ENCODE measurements around the gene ACP3. TPM values are rescaled to one million over a fixed set of nuclear protein-coding genes. Genes with fewer than 3 reads are reported as not detected.
"Not testable (repeated sequence)": the region's sequence is repeated elsewhere in the genome, so short reads cannot be mapped to it uniquely, and the experiment has no call there.

The ACP3 gene
- polyA plus RNA-seq, 5 donors, result 2.6 to 5.4 (median 3.6) TPM

DNA sequence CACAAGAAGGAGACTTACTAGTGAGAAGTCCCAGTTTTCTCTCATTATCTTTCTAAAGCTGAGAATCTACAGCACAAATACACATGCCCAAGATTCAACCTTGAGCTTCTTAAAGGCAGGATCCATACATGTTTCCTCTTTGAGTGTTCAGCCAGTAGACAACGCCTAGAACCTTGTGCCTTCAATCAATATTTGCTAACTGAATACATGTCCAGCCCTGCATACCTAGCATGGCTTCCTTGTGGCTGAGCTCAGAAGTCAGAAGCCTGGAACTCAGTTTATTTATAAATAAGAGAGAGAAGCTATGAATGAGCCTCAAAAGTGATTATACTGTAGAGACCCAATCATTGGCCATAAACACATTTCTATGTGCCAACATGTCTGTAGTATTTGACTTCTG lies 43.5 kb downstream of the ACP3 start:
- DNase-seq, result no peak

- no peak for DNase-seq
Measured at GRCh38 chr3:132362329-132362728, 45.1 kb downstream of the ACP3 start.

DNA sequence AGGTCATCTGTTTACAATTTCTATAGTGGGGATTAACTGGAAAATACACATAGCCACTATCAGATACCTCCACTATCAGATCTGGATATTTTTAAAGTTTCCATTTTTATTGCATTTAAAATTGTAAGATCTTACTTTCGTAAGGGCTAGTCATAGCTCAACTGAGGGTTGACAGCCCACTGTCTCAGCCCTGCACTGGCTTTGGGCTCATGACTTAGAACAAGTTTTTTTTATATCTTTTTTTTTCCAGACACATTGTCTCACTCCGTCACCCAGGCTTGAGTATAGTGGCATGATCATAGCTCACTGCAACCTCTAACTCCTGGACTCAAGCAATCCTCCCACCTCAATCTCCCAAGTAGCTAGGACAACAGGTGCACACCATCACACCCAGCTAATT lies 51.3 kb downstream of the ACP3 start:
- no peak for DNase-seq

GRCh38 chr3:132368962-132369361 lies 51.8 kb downstream of the ACP3 start:
- no peak for DNase-seq

GRCh38 chr3:132376945-132377354 lies 59.7 kb downstream of the ACP3 start:
- not testable (repeated sequence) for DNase-seq

GRCh38 chr3:132378048-132378762 lies 61.0 kb downstream of the ACP3 start:
- DNase-seq, result no peak

DNA sequence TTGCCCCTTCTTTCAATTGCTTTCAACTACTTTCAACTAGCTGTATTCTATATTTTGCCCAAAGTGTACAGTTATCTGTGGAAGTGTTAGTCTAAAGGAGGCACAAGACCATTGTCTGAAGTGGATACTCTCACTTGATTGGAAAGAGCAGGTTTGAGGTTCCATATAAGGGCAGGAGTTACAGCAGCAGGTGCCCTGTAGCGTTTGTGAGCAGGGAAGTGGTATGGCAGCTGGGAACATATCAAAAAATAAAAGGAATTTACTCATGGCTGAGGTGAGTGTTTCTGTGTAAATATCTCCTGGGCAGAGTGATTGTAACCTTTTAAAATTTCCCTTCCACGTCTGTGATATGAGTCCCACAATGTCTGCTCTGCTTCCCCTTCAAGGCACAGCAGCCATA lies 61.6 kb downstream of the ACP3 start:
- DNase-seq, result no peak

GRCh38 chr3:132380920-132381319 lies 63.7 kb downstream of the ACP3 start:
- DNase-seq, result no peak

DNA sequence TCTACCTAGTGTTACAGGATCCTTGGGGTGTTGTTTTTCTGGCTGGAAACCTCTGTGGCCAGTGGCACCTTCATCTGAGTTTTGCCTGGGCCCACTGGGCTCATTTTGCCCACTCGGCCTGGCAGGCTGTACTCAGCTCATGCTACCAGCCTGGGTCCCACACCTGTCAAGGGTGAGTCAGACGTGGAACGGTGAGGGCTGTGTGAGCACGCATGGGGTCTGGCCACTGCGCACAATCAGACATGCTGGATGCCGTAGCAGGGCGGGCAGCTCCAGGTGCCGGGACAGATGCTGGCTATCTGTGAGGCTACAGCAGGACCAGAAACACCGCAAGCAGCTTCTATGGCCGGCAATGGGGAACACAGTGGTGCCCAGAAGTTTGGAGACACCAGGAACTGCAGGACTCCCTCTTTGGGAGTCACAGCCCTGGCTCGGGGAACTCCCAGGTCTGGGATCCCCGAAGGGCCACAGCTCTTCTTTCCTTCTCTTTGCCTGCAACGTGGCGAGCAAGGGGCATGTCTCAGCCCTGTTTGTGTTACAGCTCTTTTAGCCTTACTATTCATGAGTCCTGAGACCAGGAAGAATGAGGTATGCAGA lies 64.2 kb downstream of the ACP3 start:
- no peak for DNase-seq

- no peak for DNase-seq
Measured at GRCh38 chr3:132382267-132382666, 65.1 kb downstream of the ACP3 start.

DNA sequence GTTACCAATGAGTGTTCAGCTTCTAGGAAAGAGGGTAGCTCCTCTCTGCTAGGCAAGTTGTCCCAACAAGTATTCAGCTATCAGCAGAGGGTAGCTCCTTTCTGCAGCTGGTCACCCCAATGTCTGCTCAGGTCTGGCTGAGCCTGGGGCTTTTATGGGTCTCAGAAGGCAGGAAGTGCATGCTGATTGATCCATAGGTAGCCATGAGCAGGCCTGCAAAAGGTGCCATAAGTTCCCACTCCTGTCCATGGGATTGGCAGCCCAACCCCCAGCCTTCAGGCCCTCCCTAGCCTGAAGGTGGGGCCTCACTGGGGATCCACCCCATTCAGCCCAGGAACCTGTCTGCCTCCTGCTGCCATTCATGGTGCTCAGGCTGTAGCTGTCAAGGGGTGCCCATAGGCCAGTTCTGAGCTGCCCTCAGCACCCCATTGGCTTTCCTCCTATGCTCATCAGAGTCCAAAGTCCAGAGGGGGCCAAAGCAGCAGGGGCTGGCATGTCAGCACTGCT lies 65.5 kb downstream of the ACP3 start:
- DNase-seq, result no peak

DNA sequence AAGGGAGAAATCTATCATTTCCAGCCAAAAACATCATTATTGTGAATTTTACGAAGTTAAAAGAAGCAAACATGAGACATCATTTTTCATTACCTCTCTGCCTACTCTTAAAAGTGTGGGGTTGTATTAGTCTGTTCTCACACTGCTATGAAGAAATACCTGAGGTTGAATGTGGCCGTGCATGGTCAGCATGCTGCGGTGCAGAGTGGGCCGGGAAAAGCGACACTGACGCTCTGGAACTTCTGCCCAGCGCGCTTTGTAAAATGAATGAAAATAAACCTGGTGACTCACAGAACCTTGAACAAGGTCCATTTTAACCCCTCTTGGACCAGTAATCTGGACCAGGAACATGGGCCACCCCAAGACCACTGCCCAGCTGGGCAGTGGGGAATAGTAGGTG lies 69.1 kb downstream of the ACP3 start:
- no peak for DNase-seq

GRCh38 chr3:132392675-132393074 lies 75.5 kb downstream of the ACP3 start:
- DNase-seq, result not testable (repeated sequence)

GRCh38 chr3:132394320-132394719 lies 77.1 kb downstream of the ACP3 start:
- no peak for DNase-seq

- DNase-seq, result no peak
Measured at GRCh38 chr3:132395126-132395525, 77.9 kb downstream of the ACP3 start.

GRCh38 chr3:132396255-132396654 lies 79.0 kb downstream of the ACP3 start:
- no peak for DNase-seq

- DNase-seq, result not testable (repeated sequence)
Measured at GRCh38 chr3:132396776-132397175, 79.6 kb downstream of the ACP3 start.

DNA sequence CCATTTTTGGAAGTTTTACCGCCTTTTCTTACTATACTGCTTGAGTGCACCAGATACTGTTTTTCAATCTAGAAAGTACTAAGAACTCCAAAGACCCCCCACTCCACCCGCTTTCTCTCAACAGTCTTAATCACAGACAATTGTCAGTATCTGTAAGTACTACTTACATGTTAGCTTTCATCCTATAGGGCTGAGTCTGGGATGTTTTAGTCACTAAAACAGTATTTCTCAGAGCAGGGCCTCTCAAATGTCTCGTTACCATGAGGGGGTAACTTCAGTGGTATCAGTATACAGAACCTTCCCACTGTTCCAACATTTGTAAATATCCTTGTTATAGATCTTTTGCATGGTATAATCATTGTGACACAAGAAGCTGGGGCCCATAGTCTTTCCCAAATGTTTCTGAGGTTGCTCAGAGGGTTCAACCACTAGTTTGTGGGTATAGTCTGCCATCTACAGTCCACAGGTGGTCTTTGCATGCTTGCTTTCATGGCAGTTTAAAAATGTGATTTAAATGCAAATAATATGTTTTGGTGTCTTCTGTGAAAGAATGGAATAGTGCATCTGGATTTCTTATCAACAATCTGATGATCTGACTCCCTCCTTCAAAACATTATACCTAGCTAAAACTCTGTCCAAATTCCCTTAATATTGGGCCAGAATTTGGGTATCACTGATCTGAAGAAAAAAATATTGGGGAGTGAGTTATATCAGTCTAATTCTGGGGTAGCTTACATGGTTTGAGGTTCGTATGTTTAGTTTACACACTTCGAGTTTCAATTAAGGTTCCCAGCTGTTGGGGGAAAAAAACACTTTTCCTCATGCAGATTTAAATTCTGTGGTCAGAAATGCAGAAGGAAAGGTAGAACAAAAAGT lies 82.1 kb downstream of the ACP3 start:
- DNase-seq, result no peak

- no peak for DNase-seq
Measured at GRCh38 chr3:132401255-132401654, 84.0 kb downstream of the ACP3 start.

GRCh38 chr3:132404276-132404675 lies 87.1 kb downstream of the ACP3 start:
- no peak for DNase-seq

GRCh38 chr3:132405188-132405587 lies 88.0 kb downstream of the ACP3 start:
- DNase-seq, result no peak

- DNase-seq, result no peak
Measured at GRCh38 chr3:132405609-132406299, 88.5 kb downstream of the ACP3 start.
